ENCODE measurements around the gene TBC1D10B.

DNA sequence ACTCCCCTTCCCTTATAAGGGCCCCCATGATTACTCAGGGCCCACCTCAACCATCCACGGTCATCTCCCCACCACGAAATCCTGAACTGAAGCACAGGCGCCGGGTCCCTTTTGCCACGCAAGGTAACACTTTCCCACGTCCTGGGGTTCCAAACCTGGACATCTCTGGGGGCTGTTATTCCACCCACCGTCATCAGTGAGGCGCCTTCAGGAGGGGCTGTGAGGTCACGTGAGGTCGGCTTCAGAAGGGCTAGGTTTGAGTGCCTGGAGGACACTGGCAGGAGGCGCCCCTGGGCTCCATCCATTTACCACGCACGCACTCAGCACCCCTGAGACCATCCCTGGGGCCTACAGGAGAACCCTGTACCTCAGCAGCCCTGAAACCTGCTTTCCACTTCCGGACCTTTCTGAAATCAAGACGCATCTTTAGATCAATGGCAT lies 19.3 kb downstream of the TBC1D10B start:
- TF ChIP-seq, protein P1, sequence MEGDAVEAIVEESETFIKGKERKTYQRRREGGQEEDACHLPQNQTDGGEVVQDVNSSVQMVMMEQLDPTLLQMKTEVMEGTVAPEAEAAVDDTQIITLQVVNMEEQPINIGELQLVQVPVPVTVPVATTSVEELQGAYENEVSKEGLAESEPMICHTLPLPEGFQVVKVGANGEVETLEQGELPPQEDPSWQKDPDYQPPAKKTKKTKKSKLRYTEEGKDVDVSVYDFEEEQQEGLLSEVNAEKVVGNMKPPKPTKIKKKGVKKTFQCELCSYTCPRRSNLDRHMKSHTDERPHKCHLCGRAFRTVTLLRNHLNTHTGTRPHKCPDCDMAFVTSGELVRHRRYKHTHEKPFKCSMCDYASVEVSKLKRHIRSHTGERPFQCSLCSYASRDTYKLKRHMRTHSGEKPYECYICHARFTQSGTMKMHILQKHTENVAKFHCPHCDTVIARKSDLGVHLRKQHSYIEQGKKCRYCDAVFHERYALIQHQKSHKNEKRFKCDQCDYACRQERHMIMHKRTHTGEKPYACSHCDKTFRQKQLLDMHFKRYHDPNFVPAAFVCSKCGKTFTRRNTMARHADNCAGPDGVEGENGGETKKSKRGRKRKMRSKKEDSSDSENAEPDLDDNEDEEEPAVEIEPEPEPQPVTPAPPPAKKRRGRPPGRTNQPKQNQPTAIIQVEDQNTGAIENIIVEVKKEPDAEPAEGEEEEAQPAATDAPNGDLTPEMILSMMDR (IDR thresholded peaks at IDR 0.05), result no peak
- no peak for TF ChIP-seq EZH2phosphoT487 (IDR thresholded peaks at IDR 0.05)

Measured in neural progenitor cell (in vitro differentiated cells).